ENCODE measurements around the gene M1AP. TPM values are rescaled to one million over a fixed set of nuclear protein-coding genes. Genes with fewer than 3 reads are reported as not detected.

The M1AP gene
- polyA plus RNA-seq, 2 of the 4 experiments (the other 2 are of a cell fraction), result not detected

- TF ChIP-seq RAD21 (conservative IDR thresholded peaks at IDR 0.05 in 1 of 2, IDR thresholded peaks at IDR 0.05 in 1 of 2), result no peak
- TF ChIP-seq MYC (IDR thresholded peaks at IDR 0.05; ENCODE audit: borderline replicate concordance, low read length), result no peak
- no peak for TF ChIP-seq HOXB5 (CRISPR knock-in tag; IDR thresholded peaks at IDR 0.05)
- TF ChIP-seq GATA3 (IDR thresholded peaks at IDR 0.05; ENCODE audit: borderline replicate concordance), result no peak
- no peak for TF ChIP-seq MAFK (IDR thresholded peaks at IDR 0.05; ENCODE audit: partially characterized antibody)
- no peak for TF ChIP-seq CBX8 (IDR thresholded peaks at IDR 0.05)
- no peak for TF ChIP-seq ATOH8 (CRISPR knock-in tag; IDR thresholded peaks at IDR 0.05; ENCODE audit: low read depth)
- no peak for TF ChIP-seq KDM1A (IDR thresholded peaks at IDR 0.05; ENCODE audit: low read depth)
- CTCF ChIA-PET, result interaction anchor here (1.0 to 2.0 kb wide), 4 partner anchors 37 to 69 kb away, joined by 3 to 7 read pairs (median 3); partner anchors contain the start of genes CCDC142 and TTC31
- Histone ChIP-seq H3K4me2 (peak overlapping the region; percentile 99), H3K27ac (no peak overlapping the region), H3K4me1 (peaks cover 19% of the 10 kb centered on the region), H3K9me3 (no peaks in the 10 kb centered on the region), H3K4me3 (no peak overlapping the region)
- POLR2A ChIA-PET, result no interaction called here
- WGBS (ENCODE audit: missing lambda C conversion rate), result 97% methylated on average over 7 of the region's 7 CpGs
- DNase-seq (ENCODE audit: low read depth in 1 of 2, low spot score in 1 of 2) (no peak), FAIRE-seq (no peak), ATAC-seq (no peak)
Observed at GRCh38 chr2:74550231-74550630, 97.9 kb downstream of the M1AP start.

DNA sequence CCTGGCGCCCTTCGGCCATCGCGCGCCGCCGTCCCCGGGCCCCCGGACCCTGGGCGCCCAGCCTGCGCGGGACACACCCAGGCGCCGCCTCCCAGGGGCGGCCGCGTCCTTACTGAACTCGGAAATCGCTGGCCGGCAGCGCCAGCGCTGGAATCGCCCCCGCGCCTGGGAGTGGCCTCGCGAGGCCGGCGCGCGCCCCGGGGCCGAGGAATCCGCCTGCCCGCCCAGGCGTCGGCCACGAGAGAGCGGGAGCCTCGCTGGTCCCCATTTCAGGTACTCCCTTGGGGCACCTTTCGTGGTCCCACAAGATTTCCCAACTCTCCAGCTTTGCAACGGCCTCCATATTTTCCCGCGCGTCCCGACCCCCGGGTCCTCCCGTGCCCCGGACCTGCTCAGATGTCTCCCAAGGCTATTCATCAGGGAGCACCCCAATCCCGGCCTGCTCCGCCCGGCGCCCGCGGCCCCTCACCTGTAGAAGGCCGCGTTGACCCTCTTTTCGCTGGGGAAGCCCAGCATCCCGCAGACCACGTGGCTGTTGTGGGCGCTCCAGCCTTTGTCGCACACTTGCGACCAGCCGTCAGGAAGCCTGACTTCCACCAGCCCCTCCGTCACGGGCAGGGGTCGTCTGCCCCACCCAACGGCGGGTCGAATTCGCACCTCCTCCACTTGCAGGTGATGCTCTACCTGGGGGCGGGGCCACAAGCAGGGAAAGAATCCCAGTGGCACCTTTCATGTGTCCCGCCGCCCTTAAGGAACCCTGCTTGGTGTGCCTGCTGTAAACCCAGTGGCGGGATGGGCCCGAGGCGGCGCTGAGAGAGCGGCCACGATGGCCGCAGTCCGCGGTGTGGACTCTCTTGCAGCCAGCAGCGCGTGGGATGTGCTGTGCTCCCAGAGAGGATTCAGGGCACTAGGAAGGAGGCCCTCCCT, 99.0 kb downstream of the M1AP start:
- H3K4me3 ChIP-seq, result peak overlapping the region; percentile 78
- no peak for FAIRE-seq
- WGBS (ENCODE audit: missing lambda C conversion rate), result 23% methylated on average over 65 of the region's 85 CpGs
- ChIA-PET POLR2A (no interaction called here), CTCF (interaction anchor here (1.0 to 2.0 kb wide), 3 partner anchors 17 to 68 kb away, joined by 3 to 7 read pairs (median 3); partner anchors contain the start of genes CCDC142 and TTC31)
- H3K4me2 ChIP-seq, result peak overlapping the region; percentile 99
- H3K4me1 ChIP-seq, result peaks cover 19% of the 10 kb centered on the region
- H3K9me3 ChIP-seq, result no peaks in the 10 kb centered on the region
- H3K27ac ChIP-seq, result peak overlapping the region; percentile 89 to 92
- peak; percentile 67 to 76 for DNase-seq (ENCODE audit: low read depth in 1 of 2, low spot score in 1 of 2)
- peak; percentile 78 to 90 for ATAC-seq
- TF ChIP-seq JUN (IDR thresholded peaks at IDR 0.05) (peak in 1 of 2 experiments; percentile 59; a peak in 1 of 5 replicates), POLR2A (IDR thresholded peaks at IDR 0.05; ENCODE audit: low read length) (peak; percentile 79), RFX5 (IDR thresholded peaks at IDR 0.05) (no peak), POLR2AphosphoS2 (conservative IDR thresholded peaks at IDR 0.05; ENCODE audit: low read length) (no peak), PHF8 (IDR thresholded peaks at IDR 0.05; ENCODE audit: borderline replicate concordance, low read depth) (peak; percentile 88; the same call in 1 of the 2 replicates), MAX (IDR thresholded peaks at IDR 0.05) (peak; percentile 87), EP300 (IDR thresholded peaks at IDR 0.05) (no peak), FOSB (CRISPR knock-in tag; IDR thresholded peaks at IDR 0.05) (no peak), TFCP2L1 (CRISPR knock-in tag; IDR thresholded peaks at IDR 0.05) (no peak), CHD2 (IDR thresholded peaks at IDR 0.05; ENCODE audit: low read length, partially characterized antibody) (no peak), NR3C1 (IDR thresholded peaks at IDR 0.05) (no peak), BCL3 (IDR thresholded peaks at IDR 0.05) (peak; percentile 60; the same call in 1 of the 3 replicates), HEYL (CRISPR knock-in tag; IDR thresholded peaks at IDR 0.05) (no peak), JUNB (IDR thresholded peaks at IDR 0.05) (no peak), ATOH8 (CRISPR knock-in tag; IDR thresholded peaks at IDR 0.05; ENCODE audit: low read depth) (no peak), FOXS1 (CRISPR knock-in tag; IDR thresholded peaks at IDR 0.05) (no peak), HOXB5 (CRISPR knock-in tag; IDR thresholded peaks at IDR 0.05) (0 out of 2 replicates have a peak, but pooled peaks have one; percentile 43), RNF2 (IDR thresholded peaks at IDR 0.05; ENCODE audit: borderline replicate concordance, low read depth) (peak; percentile 55; the same call in 1 of the 2 replicates), SMC3 (IDR thresholded peaks at IDR 0.05) (no peak), CBX8 (IDR thresholded peaks at IDR 0.05) (no peak), GATA3 (IDR thresholded peaks at IDR 0.05; ENCODE audit: borderline replicate concordance) (no peak), RAD21 (conservative IDR thresholded peaks at IDR 0.05 in 1 of 2, IDR thresholded peaks at IDR 0.05 in 1 of 2) (0 out of 5 replicates have a peak, but pooled peaks of 1 of the 2 experiments have one; percentile 10), HOXB13 (CRISPR knock-in tag; IDR thresholded peaks at IDR 0.05; ENCODE audit: low read depth) (peak; percentile 29; the same call in 1 of the 2 replicates), MAZ (IDR thresholded peaks at IDR 0.05; ENCODE audit: borderline replicate concordance, low read depth, low read length) (no peak)
- TF ChIP-seq, protein P1, sequence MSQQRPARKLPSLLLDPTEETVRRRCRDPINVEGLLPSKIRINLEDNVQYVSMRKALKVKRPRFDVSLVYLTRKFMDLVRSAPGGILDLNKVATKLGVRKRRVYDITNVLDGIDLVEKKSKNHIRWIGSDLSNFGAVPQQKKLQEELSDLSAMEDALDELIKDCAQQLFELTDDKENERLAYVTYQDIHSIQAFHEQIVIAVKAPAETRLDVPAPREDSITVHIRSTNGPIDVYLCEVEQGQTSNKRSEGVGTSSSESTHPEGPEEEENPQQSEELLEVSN (IDR thresholded peaks at IDR 0.05; ENCODE audit: borderline replicate concordance, low read depth), result peak; percentile 95
- TF ChIP-seq, protein P2, sequence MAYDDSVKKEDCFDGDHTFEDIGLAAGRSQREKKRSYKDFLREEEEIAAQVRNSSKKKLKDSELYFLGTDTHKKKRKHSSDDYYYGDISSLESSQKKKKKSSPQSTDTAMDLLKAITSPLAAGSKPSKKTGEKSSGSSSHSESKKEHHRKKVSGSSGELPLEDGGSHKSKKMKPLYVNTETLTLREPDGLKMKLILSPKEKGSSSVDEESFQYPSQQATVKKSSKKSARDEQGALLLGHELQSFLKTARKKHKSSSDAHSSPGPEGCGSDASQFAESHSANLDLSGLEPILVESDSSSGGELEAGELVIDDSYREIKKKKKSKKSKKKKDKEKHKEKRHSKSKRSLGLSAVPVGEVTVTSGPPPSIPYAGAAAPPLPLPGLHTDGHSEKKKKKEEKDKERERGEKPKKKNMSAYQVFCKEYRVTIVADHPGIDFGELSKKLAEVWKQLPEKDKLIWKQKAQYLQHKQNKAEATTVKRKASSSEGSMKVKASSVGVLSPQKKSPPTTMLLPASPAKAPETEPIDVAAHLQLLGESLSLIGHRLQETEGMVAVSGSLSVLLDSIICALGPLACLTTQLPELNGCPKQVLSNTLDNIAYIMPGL (CRISPR knock-in tag; IDR thresholded peaks at IDR 0.05; ENCODE audit: borderline replicate concordance), result no peak
